ENCODE measurements around the gene CAMSAP2. TPM values are rescaled to one million over a fixed set of nuclear protein-coding genes. Genes with fewer than 3 reads are reported as not detected.
"Not testable (repeated sequence)": the region's sequence is repeated elsewhere in the genome, so short reads cannot be mapped to it uniquely, and the experiment has no call there.

The CAMSAP2 gene
- total RNA-seq, 4 donors from 2014 or later, result 4.9 to 21.5 (median 8.1) TPM

- no peak for DNase-seq
Measured at GRCh38 chr1:200802042-200802441, 63.3 kb downstream of the CAMSAP2 start.

GRCh38 chr1:200802865-200803512 is 64.3 kb downstream of the CAMSAP2 start:
- Histone ChIP-seq H3K4me1 (no peaks in the 10 kb centered on the region), H3K27ac (no peak overlapping the region), H3K27me3 (no peaks in the 10 kb centered on the region), H3K4me3 (no peak overlapping the region), H3K36me3 (no peaks in the 10 kb centered on the region), H3K9me3 (no peaks in the 10 kb centered on the region)
- TF ChIP-seq CTCF (IDR thresholded peaks at IDR 0.05) (peak; percentile 82 to 91 (median 86)), POLR2A (IDR thresholded peaks at IDR 0.05) (no peak)
- DNase-seq, result peak; percentile 65 to 89 (median 75)

More at GRCh38 chr1:200802042-200802441, 63.3 kb downstream of the CAMSAP2 start:
- Histone ChIP-seq H3K27ac (no peak overlapping the region), H3K36me3 (no peaks in the 10 kb centered on the region), H3K4me1 (no peaks in the 10 kb centered on the region), H3K27me3 (no peaks in the 10 kb centered on the region), H3K9me3 (no peaks in the 10 kb centered on the region), H3K4me3 (no peak overlapping the region)
- TF ChIP-seq POLR2A (IDR thresholded peaks at IDR 0.05), result no peak
- TF ChIP-seq CTCF (IDR thresholded peaks at IDR 0.05), result no peak

- no peak for DNase-seq
- no peaks in the 10 kb centered on the region for H3K36me3 ChIP-seq
- no peaks in the 10 kb centered on the region for H3K27me3 ChIP-seq
- H3K9me3 ChIP-seq, result no peaks in the 10 kb centered on the region
- no peak overlapping the region for H3K4me3 ChIP-seq
- H3K4me1 ChIP-seq, result no peaks in the 10 kb centered on the region
- TF ChIP-seq CTCF (IDR thresholded peaks at IDR 0.05), result no peak
- no peak for TF ChIP-seq POLR2A (IDR thresholded peaks at IDR 0.05)
- H3K27ac ChIP-seq, result no peak overlapping the region
Measured at GRCh38 chr1:200805719-200806118, 67.0 kb downstream of the CAMSAP2 start.

GRCh38 chr1:200808846-200809245 is 70.2 kb downstream of the CAMSAP2 start:
- no peaks in the 10 kb centered on the region for H3K27me3 ChIP-seq
- H3K4me1 ChIP-seq, result no peaks in the 10 kb centered on the region
- no peak overlapping the region for H3K4me3 ChIP-seq
- TF ChIP-seq CTCF (IDR thresholded peaks at IDR 0.05) (no peak), POLR2A (IDR thresholded peaks at IDR 0.05) (no peak)
- no peaks in the 10 kb centered on the region for H3K36me3 ChIP-seq
- no peak for DNase-seq
- H3K27ac ChIP-seq, result no peak overlapping the region
- H3K9me3 ChIP-seq, result no peaks in the 10 kb centered on the region

- Histone ChIP-seq H3K27ac (no peak overlapping the region), H3K36me3 (peaks cover 0 to 8% (median 0%) of the 10 kb centered on the region in 3 donors), H3K27me3 (no peaks in the 10 kb centered on the region), H3K9me3 (no peaks in the 10 kb centered on the region), H3K4me1 (no peaks in the 10 kb centered on the region), H3K4me3 (no peak overlapping the region)
- no peak for DNase-seq
- no peak for TF ChIP-seq CTCF (IDR thresholded peaks at IDR 0.05)
- no peak for TF ChIP-seq POLR2A (IDR thresholded peaks at IDR 0.05)
Measured at GRCh38 chr1:200811704-200812103, 73.0 kb downstream of the CAMSAP2 start.

GRCh38 chr1:200816624-200817224 is 78.0 kb downstream of the CAMSAP2 start:
- not testable (repeated sequence) for DNase-seq, H3K4me3 ChIP-seq, H3K36me3 ChIP-seq, H3K4me1 ChIP-seq, H3K27ac ChIP-seq, H3K27me3 ChIP-seq, H3K9me3 ChIP-seq
